GM12878 (cell line): Measurements from ENCODE around the gene CYTH3. TPM values are rescaled to one million over a fixed set of nuclear protein-coding genes. Genes with fewer than 3 reads are reported as not detected.

Source experiments
- ATAC-seq: fragments of 200-7000 bp; cut with Tn5 transposase; 3 replicates; pipeline ENCODE4 v1.9.1; 2020; ENCODE audit warnings: mild to moderate bottlenecking, moderate library complexity
- BruUV-seq: library from RNA; stranded (reverse); fragments of 400-500 nt; replicated peaks from 2 replicates; lab custom pipeline; 2021; lab: Mats Ljungman, UMichigan
- CTCF ChIA-PET: fragments of 300-600 bp; sonication (Branson Sonifier 250); formaldehyde crosslinking; extraction: SDS; loops from one replicate; lab custom pipeline; 2021; ENCODE audit warnings: inconsistent platforms; lab: Yijun Ruan, JAX
- POLR2A ChIA-PET: fragments of 350-600 bp; formaldehyde crosslinking; extraction: SDS; loops from one replicate; lab custom pipeline; 2021; ENCODE audit warnings: inconsistent platforms; lab: Charles Lee
- RAD21 ChIA-PET: fragments of 300-600 bp; sonication (Branson Sonifier 250); formaldehyde crosslinking; loops from one replicate; lab custom pipeline; 2023; ENCODE audit warnings: antibody characterized with exemption; ENCODE audit not compliant: unreplicated experiment; lab: Charles Lee
- SMC1A ChIA-PET: fragments of 300-600 bp; sonication (Branson Sonifier 250); formaldehyde crosslinking; loops from one replicate; lab custom pipeline; 2023; ENCODE audit not compliant: unreplicated experiment, uncharacterized antibody; lab: Charles Lee
- DNase-seq: peaks from one replicate; pipeline ENCODE4 v3.0.0-alpha.2; 2011; ENCODE audit warnings: low read depth, low spot score
- FAIRE-seq: peaks from 3 replicates; lab custom pipeline; 2011; peaks lifted over from hg19 to GRCh38; lab: Jason Lieb, UNC
- H2AFZ ChIP-seq: 2 replicates; pipeline ENCODE4 v1.6.0; 2011; ENCODE audit warnings: low read depth, low read length, control low read depth; ENCODE audit not compliant: control insufficient read depth
- H3K27ac ChIP-seq: 2 replicates; pipeline ENCODE4 v1.5.1; 2011; ENCODE audit warnings: control low read depth; ENCODE audit not compliant: control insufficient read depth, insufficient read depth
- H3K27me3 ChIP-seq, 2 experiments: replicated peaks in 1 of 2; 2 replicates each; pipeline versions ENCODE4 v1.6.0 to v1.6.1; 2011; ENCODE audit warnings: low read length in 1 of 2; ENCODE audit not compliant: control insufficient read depth in 2 of 2, insufficient read depth in 2 of 2
- H3K36me3 ChIP-seq, 2 experiments: 2 replicates each; pipeline ENCODE4 v1.5.1; 2011; ENCODE audit warnings: low read length in 1 of 2; ENCODE audit not compliant: control insufficient read depth in 2 of 2, insufficient read depth in 2 of 2
- H3K4me1 ChIP-seq: 2 replicates; pipeline ENCODE4 v1.6.1; 2011; ENCODE audit warnings: mild to moderate bottlenecking, low read length, moderate library complexity, mixed read lengths; ENCODE audit not compliant: control insufficient read depth, insufficient read depth
- H3K4me2 ChIP-seq: 2 replicates; pipeline ENCODE4 v1.6.0; 2011; ENCODE audit warnings: control low read depth; ENCODE audit not compliant: control insufficient read depth, insufficient read depth
- H3K4me3 ChIP-seq: fragments of 200-600 bp; sonication (generic); 2 replicates; pipeline ENCODE4 v1.5.1; 2016
- H3K79me2 ChIP-seq: 2 replicates; pipeline ENCODE4 v1.6.0; 2011; ENCODE audit warnings: low read length; ENCODE audit not compliant: control insufficient read depth, insufficient read depth
- H3K9ac ChIP-seq: 2 replicates; pipeline ENCODE4 v1.8.0; 2011; ENCODE audit warnings: low read length, control low read depth, mixed read lengths; ENCODE audit not compliant: control insufficient read depth, insufficient read depth
- H3K9me3 ChIP-seq: replicated peaks from 3 replicates; pipeline ENCODE4 v1.5.1; 2011; ENCODE audit warnings: mild to moderate bottlenecking, low read length; ENCODE audit not compliant: control insufficient read depth, insufficient read depth
- H4K20me1 ChIP-seq: 2 replicates; pipeline ENCODE4 v1.6.0; 2011; ENCODE audit not compliant: control insufficient read depth, insufficient read depth
- SKIL ChIP-seq: fragments of 450-650 bp; IDR thresholded peaks from 2 replicates; pipeline ENCODE4 v1.6.1; 2017; ENCODE audit warnings: mild to moderate bottlenecking, low read depth, inconsistent platforms; ENCODE audit not compliant: poor library complexity, severe bottlenecking
- ZNF274 ChIP-seq: IDR thresholded peaks from one replicate; pipeline ENCODE4 v1.8.0; 2011; ENCODE audit not compliant: insufficient read length, insufficient read depth
- WGBS: methylation state at CpG from one replicate; pipeline ENCODE4 v1.1.6; 2016; ENCODE audit warnings: low lambda C conversion rate; ENCODE audit not compliant: insufficient replicate concordance, insufficient coverage; ENCODE audit errors: missing lambda C conversion rate; 5-methylcytosine and 5-hydroxymethylcytosine counted together
- in situ Hi-C: fragments of 300-500 bp; cut with MboI; formaldehyde crosslinking; loops from 9 replicates; pipeline ENCODE4 v1.14.3; 2018; ENCODE audit warnings: mixed read lengths
- intact Hi-C: fragments of 100-400 bp; cut with micrococcal nuclease; formaldehyde crosslinking; loops from one replicate; pipeline ENCODE4 v1.14.2; 2022; ENCODE audit not compliant: unreplicated experiment
- polyA plus RNA-seq, 11 experiments: library from polyadenylated mRNA; depleted of rRNA in 4 of 11; unstranded in 6 of 11; stranded (reverse) in 5 of 11; fragments of >200 nt; fragmentation: Nextera tagmentation in 4 of 11; fragmentation: Illumina TruSeq in 1 of 11; extraction: Ambion mirVana in 4 of 11; extraction: Trizol in 1 of 11; gene quantifications; 1 replicate in 1 of 11; 2 replicates in 10 of 11; pipeline versions ENCODE4 v1.2.1 to v1.2.3, GENCODE V29; 2011 to 2016; ENCODE audit warnings: inconsistent platforms in 2 of 11, missing spikeins in 2 of 11, low read depth in 1 of 11
- total RNA-seq, 4 experiments: library from RNA; depleted of rRNA in 3 of 4; stranded (reverse); fragments of >200 nt in 3 of 4; fragmentation: Illumina TruSeq in 1 of 4; extraction: Trizol in 1 of 4; gene quantifications; 2 replicates each; pipeline versions ENCODE4 v1.2.1 to v1.2.3, GENCODE V29; 2013 to 2021
- TF ChIP-seq, protein P1 (sequence below): IDR thresholded peaks from 2 replicates; pipeline ENCODE4 v1.6.1; 2012; ENCODE audit warnings: mild to moderate bottlenecking, low read depth, low read length

CYTH3 gene
- total and polyA plus RNA-seq, 10 of the 15 experiments (the other 5 are each of a cell fraction or from before 2014, with no cell fraction given): 0.45 to 28.2 (median 15.7) TPM

GRCh38 chr7:6237730-6238129 lies 34.7 kb downstream of the CYTH3 start:
- Histone ChIP-seq H2AFZ (no peak overlapping the region), H3K4me1 (peaks cover 2% of the 10 kb centered on the region; the same call in 1 of the 2 replicates), H3K4me3 (no peak overlapping the region), H3K4me2 (no peak overlapping the region), H4K20me1 (no peaks in the 10 kb centered on the region), H3K27me3 (no peaks in the 10 kb centered on the region), H3K9ac (no peak overlapping the region), H3K27ac (no peak overlapping the region), H3K79me2 (peaks cover 40% of the 10 kb centered on the region), H3K36me3 (no peaks in the 10 kb centered on the region), H3K9me3 (no peaks in the 10 kb centered on the region)
- no peak for FAIRE-seq
- ChIA-PET SMC1A (interaction anchor here (1.2 kb wide), 2 partner anchors 10 to 19 kb away, joined by 3 to 4 read pairs; no protein-coding TSS in a partner anchor), RAD21 (interaction anchor here (1.8 kb wide), 1 partner anchor 32 kb away, joined by 5 read pairs; no protein-coding TSS in a partner anchor), CTCF (interaction anchor here (5.3 kb wide), 1 partner anchor 32 kb away, joined by 18 read pairs; no protein-coding TSS in a partner anchor), POLR2A (interaction anchor here (2.4 kb wide), 1 partner anchor 11 kb away, joined by 9 read pairs; no protein-coding TSS in a partner anchor)
- WGBS: 67% methylated on average over 3 of the region's 3 CpGs
- no peak for DNase-seq
- in situ Hi-C loops (no loop called here), intact Hi-C loops (no loop called here)
- no TSS peak for BruUV-seq
- no peak for TF ChIP-seq ZNF274
- no peak for TF ChIP-seq SKIL
- TF ChIP-seq, protein P1, sequence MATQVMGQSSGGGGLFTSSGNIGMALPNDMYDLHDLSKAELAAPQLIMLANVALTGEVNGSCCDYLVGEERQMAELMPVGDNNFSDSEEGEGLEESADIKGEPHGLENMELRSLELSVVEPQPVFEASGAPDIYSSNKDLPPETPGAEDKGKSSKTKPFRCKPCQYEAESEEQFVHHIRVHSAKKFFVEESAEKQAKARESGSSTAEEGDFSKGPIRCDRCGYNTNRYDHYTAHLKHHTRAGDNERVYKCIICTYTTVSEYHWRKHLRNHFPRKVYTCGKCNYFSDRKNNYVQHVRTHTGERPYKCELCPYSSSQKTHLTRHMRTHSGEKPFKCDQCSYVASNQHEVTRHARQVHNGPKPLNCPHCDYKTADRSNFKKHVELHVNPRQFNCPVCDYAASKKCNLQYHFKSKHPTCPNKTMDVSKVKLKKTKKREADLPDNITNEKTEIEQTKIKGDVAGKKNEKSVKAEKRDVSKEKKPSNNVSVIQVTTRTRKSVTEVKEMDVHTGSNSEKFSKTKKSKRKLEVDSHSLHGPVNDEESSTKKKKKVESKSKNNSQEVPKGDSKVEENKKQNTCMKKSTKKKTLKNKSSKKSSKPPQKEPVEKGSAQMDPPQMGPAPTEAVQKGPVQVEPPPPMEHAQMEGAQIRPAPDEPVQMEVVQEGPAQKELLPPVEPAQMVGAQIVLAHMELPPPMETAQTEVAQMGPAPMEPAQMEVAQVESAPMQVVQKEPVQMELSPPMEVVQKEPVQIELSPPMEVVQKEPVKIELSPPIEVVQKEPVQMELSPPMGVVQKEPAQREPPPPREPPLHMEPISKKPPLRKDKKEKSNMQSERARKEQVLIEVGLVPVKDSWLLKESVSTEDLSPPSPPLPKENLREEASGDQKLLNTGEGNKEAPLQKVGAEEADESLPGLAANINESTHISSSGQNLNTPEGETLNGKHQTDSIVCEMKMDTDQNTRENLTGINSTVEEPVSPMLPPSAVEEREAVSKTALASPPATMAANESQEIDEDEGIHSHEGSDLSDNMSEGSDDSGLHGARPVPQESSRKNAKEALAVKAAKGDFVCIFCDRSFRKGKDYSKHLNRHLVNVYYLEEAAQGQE: no peak
- ATAC-seq: no peak
